Endothelial cell of umbilical vein (primary cell): ENCODE data around the gene DENND5B. TPM values are rescaled to one million over a fixed set of nuclear protein-coding genes. Genes with fewer than 3 reads are reported as not detected.

ENCODE experiments used
- BruUV-seq: library from RNA; stranded (reverse); fragments of 400-500 nt; replicated peaks from 2 replicates; lab custom pipeline; 2021; lab: Mats Ljungman, UMichigan
- CTCF ChIA-PET: fragments of 300-600, 350-600 bp; sonication (Branson Sonifier 250); formaldehyde crosslinking; loops from one replicate; lab custom pipeline; 2021; ENCODE audit warnings: antibody characterized with exemption, inconsistent platforms; lab: Charles Lee
- POLR2A ChIA-PET: fragments of 300-600, 350-600 bp; sonication (Branson Sonifier 250); formaldehyde crosslinking; loops from one replicate; lab custom pipeline; 2021; ENCODE audit warnings: antibody characterized with exemption, inconsistent platforms; lab: Charles Lee
- DNase-seq: peaks from one replicate; pipeline ENCODE4 v3.0.0-alpha.2; 2011; ENCODE audit warnings: low read depth, low spot score
- FAIRE-seq: peaks from 2 replicates; lab custom pipeline; 2011; peaks lifted over from hg19 to GRCh38; lab: Jason Lieb, UNC
- H2AFZ ChIP-seq: 2 replicates; pipeline ENCODE4 v1.6.0; 2012; ENCODE audit warnings: low read depth, low read length, control low read depth, inconsistent platforms
- H3K27ac ChIP-seq: 2 replicates; pipeline ENCODE4 v1.5.1; 2011; ENCODE audit warnings: low read depth, mild to moderate bottlenecking, control low read depth, low read length, moderate library complexity; ENCODE audit not compliant: insufficient read depth
- H3K27me3 ChIP-seq, 2 experiments: 2 replicates each; pipeline versions ENCODE4 v1.6.0 to v1.6.1; 2011; ENCODE audit warnings: low read length in 2 of 2, mixed read lengths in 1 of 2; ENCODE audit not compliant: control insufficient read depth in 2 of 2, insufficient read depth in 2 of 2
- H3K36me3 ChIP-seq, 2 experiments: 2 replicates in 1 of 2; 3 replicates in 1 of 2; pipeline ENCODE4 v1.5.1; 2011; ENCODE audit warnings: low read length in 2 of 2, mild to moderate bottlenecking in 1 of 2, moderate library complexity in 1 of 2; ENCODE audit not compliant: control insufficient read depth in 2 of 2, insufficient read depth in 2 of 2; ENCODE audit errors: extremely low read depth in 1 of 2
- H3K4me1 ChIP-seq: 3 replicates; pipeline ENCODE4 v1.5.1; 2011; ENCODE audit warnings: mild to moderate bottlenecking, low read length; ENCODE audit not compliant: control insufficient read depth, insufficient read depth; ENCODE audit errors: extremely low read depth
- H3K4me2 ChIP-seq: 2 replicates; pipeline ENCODE4 v1.6.1; 2011; ENCODE audit warnings: low read length, control low read depth, mixed read lengths; ENCODE audit not compliant: insufficient read depth
- H3K4me3 ChIP-seq, 3 experiments: fragments of 200-600 bp in 1 of 3; sonication (generic), shearing (Covaris generic) in 1 of 3; replicated peaks in 1 of 3; 2 replicates each; pipeline ENCODE4 v1.5.1; 2011 to 2016; ENCODE audit warnings: control low read depth in 3 of 3, low read length in 3 of 3, mild to moderate bottlenecking in 2 of 3, inconsistent platforms in 1 of 3, low read depth in 1 of 3, moderate library complexity in 1 of 3; ENCODE audit not compliant: insufficient read depth in 1 of 3
- H3K79me2 ChIP-seq: 2 replicates; pipeline ENCODE4 v1.6.0; 2012; ENCODE audit warnings: low read length, inconsistent platforms; ENCODE audit not compliant: control insufficient read depth, insufficient read depth
- H3K9ac ChIP-seq: replicated peaks from 2 replicates; pipeline ENCODE3; 2011; ENCODE audit warnings: low read length, control low read depth; ENCODE audit not compliant: insufficient read depth; ENCODE audit errors: extremely low read depth
- H3K9me1 ChIP-seq: replicated peaks from 3 replicates; pipeline ENCODE4 v1.6.0; 2011; ENCODE audit warnings: mild to moderate bottlenecking, low read length; ENCODE audit not compliant: control insufficient read depth, insufficient read depth; ENCODE audit errors: extremely low read depth
- H3K9me3 ChIP-seq: replicated peaks from 2 replicates; pipeline ENCODE4 v1.5.1; 2012; ENCODE audit warnings: low read length, inconsistent platforms; ENCODE audit not compliant: control insufficient read depth, insufficient read depth
- H4K20me1 ChIP-seq: replicated peaks from 2 replicates; pipeline ENCODE3; 2011; ENCODE audit warnings: mild to moderate bottlenecking, low read length; ENCODE audit not compliant: control insufficient read depth, insufficient read depth; ENCODE audit errors: extremely low read depth
- CTCF ChIP-seq, 2 donors: IDR thresholded peaks; 1 replicate in 1 of 2; 2 replicates in 1 of 2; pipeline ENCODE4 v1.5.1; 2011; ENCODE audit warnings: low read length in 2 of 2, mild to moderate bottlenecking in 2 of 2, moderate library complexity in 2 of 2, control low read depth in 1 of 2, inconsistent platforms in 1 of 2, low read depth in 1 of 2; ENCODE audit not compliant: insufficient read depth in 1 of 2; ENCODE audit errors: extremely low read depth in 1 of 2
- EZH2 ChIP-seq: IDR thresholded peaks from 2 replicates; pipeline ENCODE4 v1.6.1; 2012; ENCODE audit warnings: borderline replicate concordance, low read depth, mild to moderate bottlenecking, moderate library complexity, low read length, inconsistent platforms; ENCODE audit not compliant: severe bottlenecking
- FOS ChIP-seq: IDR thresholded peaks from 2 replicates; pipeline ENCODE4 v1.6.1; 2011; ENCODE audit warnings: mild to moderate bottlenecking, low read length, moderate library complexity, borderline replicate concordance; ENCODE audit not compliant: insufficient read depth
- GATA2 ChIP-seq: IDR thresholded peaks from 2 replicates; pipeline ENCODE4 v1.7.0; 2011; ENCODE audit warnings: low read depth, mild to moderate bottlenecking, moderate library complexity, mixed read lengths, low read length; ENCODE audit not compliant: insufficient read length, insufficient read depth
- JUN ChIP-seq: IDR thresholded peaks from 2 replicates; pipeline ENCODE4 v1.6.1; 2011; ENCODE audit warnings: borderline replicate concordance, low read depth; ENCODE audit not compliant: insufficient read length, insufficient read depth
- MAX ChIP-seq: IDR thresholded peaks from 2 replicates; pipeline ENCODE4 v1.6.1; 2011; ENCODE audit not compliant: insufficient read depth, insufficient read length
- MYC ChIP-seq: IDR thresholded peaks from one replicate; pipeline ENCODE4 v1.6.1; 2011; ENCODE audit warnings: mild to moderate bottlenecking, low read depth, low read length
- POLR2A ChIP-seq: IDR thresholded peaks from 2 replicates; pipeline ENCODE4 v1.6.1; 2012; ENCODE audit warnings: low read depth, mild to moderate bottlenecking, control low read depth, low read length
- POLR2AphosphoS5 ChIP-seq: IDR thresholded peaks from 2 replicates; pipeline ENCODE4 v1.6.1; 2012; ENCODE audit warnings: low read depth, mild to moderate bottlenecking, control low read depth, low read length, moderate library complexity; ENCODE audit not compliant: insufficient read depth
- dilution Hi-C: fragments of 300-500 bp; cut with MboI; formaldehyde crosslinking; loops from one replicate; pipeline ENCODE4 v1.15.0; 2019; ENCODE audit warnings: low sequenced_read_pairs; ENCODE audit not compliant: extremely low pct_ligation_motif_present
- intact Hi-C: fragments of 100-400 bp; cut with micrococcal nuclease; formaldehyde crosslinking; loops from one replicate; pipeline ENCODE4 v1.10.0; 2022
- polyA plus RNA-seq, 4 experiments: library from polyadenylated mRNA; depleted of rRNA in 3 of 4; stranded (reverse) in 3 of 4; unstranded in 1 of 4; fragments of >200 nt; gene quantifications; 2 replicates each; pipeline versions ENCODE4 v1.2.1 to v1.2.3, GENCODE V29; 2011 to 2012; ENCODE audit warnings: missing spikeins in 1 of 4
- total RNA-seq: library from RNA; stranded (reverse); gene quantifications from 2 replicates; pipeline ENCODE4 v1.2.3, GENCODE V29; 2021

The DENND5B gene
- total and polyA plus RNA-seq, 2 donors (not counting 3 experiments of a cell fraction or from before 2014, with no cell fraction given), result 10.3 to 18.3 TPM

- FAIRE-seq, result no peak
Measured at GRCh38 chr12:31431721-31432240, 159.2 kb downstream of the DENND5B start.

More at GRCh38 chr12:31431721-31432240, 159.2 kb downstream of the DENND5B start:
- Histone ChIP-seq H3K4me3 (no peak overlapping the region), H3K27ac (no peak overlapping the region), H3K79me2 (no peaks in the 10 kb centered on the region), H4K20me1 (no peaks in the 10 kb centered on the region), H3K4me2 (no peak overlapping the region), H3K4me1 (no peaks in the 10 kb centered on the region), H3K9me1 (no peaks in the 10 kb centered on the region), H3K9ac (no peak overlapping the region), H3K27me3 (no peaks in the 10 kb centered on the region), H3K36me3 (no peaks in the 10 kb centered on the region), H2AFZ (no peak overlapping the region), H3K9me3 (no peaks in the 10 kb centered on the region)
- dilution Hi-C loops, result no loop called here
- DNase-seq, result no peak
- intact Hi-C loops, result no loop called here
- CTCF ChIA-PET, result no interaction called here
- no peak for TF ChIP-seq MAX
- TF ChIP-seq GATA2, result no peak
- no peak for TF ChIP-seq FOS
- no peak for TF ChIP-seq MYC
- TF ChIP-seq POLR2A, result no peak
- TF ChIP-seq POLR2AphosphoS5, result no peak
- TF ChIP-seq JUN, result no peak
- no peak for TF ChIP-seq EZH2
- no peak for TF ChIP-seq CTCF (IDR thresholded peaks at IDR 0.05; ENCODE audit: extremely low read depth in 1 of 2, insufficient read depth in 1 of 2, low read depth in 1 of 2, low read length in 2 of 2)
- POLR2A ChIA-PET, result no interaction called here
- no TSS peak for BruUV-seq
